GM15510 (cell line): ENCODE measurements around the gene CAPZB.

Source experiments
- POLR2A ChIP-seq: IDR thresholded peaks from 3 replicates; pipeline ENCODE4 v1.6.1; 2011; ENCODE audit warnings: borderline replicate concordance; ENCODE audit not compliant: insufficient read length; ENCODE audit errors: extremely low read depth

Gene CAPZB

DNA sequence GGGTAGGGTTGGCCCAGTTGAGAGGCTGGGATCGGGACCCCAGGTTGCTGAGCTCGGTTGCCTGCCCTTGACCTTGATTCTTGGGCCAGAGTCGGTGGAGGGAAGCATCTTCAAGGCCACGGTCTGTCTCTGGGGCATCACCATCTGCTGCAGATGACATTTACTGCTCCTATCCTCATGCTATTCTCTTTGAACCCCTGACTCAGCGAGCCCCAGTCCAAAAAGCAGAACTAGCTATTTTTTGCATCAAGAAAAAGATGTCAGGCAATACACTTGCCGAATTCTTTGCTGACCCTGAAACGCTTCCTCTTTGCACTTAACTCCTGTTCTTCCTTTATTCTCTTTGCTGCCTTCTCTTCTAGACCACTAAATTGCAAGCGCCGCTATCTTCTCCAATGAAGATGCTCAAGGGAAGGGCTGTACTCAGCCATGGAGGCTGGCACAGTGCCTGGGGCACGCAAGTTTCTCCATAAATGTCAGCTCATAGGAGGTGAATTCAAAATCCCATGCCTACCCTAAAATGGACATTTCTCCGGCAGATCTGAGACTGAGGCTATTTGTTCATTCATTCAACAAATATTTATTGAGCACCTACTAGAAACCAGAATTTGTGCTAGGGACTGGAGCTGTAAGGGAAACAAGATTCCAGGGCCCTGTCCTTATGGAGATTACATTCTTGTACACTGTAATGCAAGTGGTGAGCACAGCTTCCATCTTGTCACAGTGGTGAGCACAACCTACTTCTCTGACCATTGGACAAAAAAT lies 20.5 kb upstream of the CAPZB start:
- no peak for TF ChIP-seq POLR2A

DNA sequence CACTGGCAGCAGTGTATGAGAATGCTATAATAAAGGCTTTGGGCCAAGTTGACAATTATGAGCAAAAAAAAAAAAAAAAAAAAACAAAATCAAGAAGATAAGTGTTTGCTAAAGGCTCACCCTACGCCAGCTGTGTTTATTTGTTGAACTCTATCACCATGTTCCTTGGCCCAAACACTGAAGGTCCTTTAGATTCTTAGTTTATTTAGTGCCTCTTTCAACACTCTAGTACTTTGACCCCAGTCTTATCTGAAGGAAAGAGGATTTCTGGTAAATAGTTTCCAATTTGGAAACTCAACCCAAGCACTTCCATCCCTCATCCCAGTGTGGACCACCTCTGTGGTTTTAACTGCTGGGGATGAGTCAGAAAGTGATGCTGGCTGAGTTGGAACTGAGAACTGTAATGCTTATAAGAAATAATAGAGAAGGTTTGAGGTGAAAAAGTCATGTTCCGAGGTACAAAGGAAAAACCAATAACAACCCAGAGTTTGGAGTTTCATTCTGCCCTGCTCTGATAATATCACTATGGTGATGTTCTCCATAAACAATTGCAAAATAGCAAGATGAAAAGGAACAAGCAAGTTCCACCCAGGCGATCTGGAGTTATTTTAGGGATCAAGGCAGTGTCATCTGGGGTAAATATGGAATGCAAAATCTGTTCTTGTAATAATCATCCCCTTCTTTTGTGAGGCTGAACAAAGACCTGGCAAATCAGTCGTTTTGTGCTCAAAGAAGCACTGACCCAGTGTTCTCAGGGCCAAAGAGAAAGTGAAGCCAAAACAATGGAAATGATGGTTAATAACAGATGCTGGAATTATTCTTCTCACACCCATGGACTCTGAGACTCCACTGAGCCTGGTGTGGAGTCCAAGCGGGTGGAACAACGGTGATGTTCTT lies 19.7 kb upstream of the CAPZB start:
- TF ChIP-seq POLR2A = no peak

DNA sequence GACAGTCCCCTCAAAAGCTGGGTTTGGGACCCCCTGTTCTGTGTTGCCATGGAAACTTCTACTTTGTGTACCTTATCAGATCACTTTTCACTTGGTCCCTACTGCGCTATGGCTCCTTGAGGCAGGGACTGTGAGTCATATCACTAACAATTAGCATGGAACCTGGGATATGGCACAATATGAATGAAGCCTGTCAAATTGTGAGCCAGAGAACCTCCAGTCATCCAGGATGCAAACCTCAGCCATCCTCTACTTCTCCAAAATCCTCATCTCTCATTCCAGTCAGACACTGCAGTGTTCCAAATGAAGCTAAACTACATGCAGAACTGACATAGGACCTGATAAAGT lies 11.2 kb upstream of the CAPZB start:
- TF ChIP-seq POLR2A = no peak

DNA sequence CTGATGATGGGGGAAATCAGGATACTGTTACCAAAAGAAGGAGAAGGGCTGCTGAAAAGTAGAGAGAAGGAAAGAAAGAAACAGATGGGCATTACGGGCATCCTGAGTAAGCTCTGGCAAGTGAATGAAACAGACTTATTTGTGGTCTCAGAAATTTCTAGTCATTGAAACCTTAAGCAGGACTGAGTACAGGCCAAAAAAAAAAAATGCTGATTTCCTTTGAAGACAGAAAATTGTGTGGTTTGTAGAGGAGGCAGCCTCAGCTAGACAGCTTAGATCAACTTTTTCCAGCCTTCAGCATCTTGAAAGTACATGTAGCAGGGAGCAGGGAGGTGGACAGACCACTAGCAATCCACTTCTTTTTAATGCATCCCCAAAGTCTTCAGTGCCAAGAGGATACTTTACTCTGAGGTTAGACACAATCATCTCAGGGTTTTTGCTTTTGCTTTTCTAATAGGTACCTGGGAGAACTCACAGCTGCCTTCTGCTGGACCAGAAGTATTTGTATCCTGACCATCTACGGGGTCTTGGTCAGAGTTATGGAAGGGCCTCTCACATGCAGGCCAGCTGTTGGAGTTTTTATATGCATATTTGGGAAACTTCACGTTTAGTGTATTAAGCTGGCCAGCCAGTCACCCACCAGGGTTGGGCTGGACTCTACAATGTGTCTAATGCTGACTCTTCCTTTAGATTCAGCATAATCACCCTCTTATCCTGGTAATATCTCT lies 10.6 kb upstream of the CAPZB start:
- no peak for TF ChIP-seq POLR2A

DNA sequence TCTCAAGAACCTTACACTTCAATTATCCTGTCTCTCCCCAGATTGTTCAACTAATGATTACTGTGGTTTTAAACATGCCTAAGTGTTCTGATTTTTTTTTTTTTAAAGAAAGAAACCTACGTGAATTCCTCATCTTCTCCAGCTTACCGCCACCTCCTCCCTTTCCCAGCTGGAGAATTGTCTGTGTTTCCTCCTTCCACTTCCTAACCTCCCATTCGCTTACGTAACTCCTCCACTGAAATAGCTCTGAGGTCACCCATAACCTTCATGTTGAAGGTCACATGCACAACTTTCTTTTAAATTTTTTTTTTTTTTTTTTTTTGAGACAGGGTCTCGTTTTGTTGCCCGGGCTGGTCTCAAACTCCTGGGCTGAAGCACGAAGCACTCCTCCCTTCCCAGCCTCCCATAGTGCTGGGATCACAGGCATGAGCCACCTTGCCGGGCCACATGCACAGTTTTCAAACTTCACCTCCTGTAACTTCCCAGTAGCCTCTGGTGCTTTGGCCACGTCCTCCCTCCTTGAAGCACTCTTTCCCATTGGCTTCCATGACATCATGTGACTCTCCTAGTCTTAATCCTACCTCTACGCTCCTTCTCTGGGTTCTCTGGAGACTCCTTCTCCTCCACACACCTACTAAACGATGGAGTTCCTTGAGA lies 9.8 kb upstream of the CAPZB start:
- no peak for TF ChIP-seq POLR2A

DNA sequence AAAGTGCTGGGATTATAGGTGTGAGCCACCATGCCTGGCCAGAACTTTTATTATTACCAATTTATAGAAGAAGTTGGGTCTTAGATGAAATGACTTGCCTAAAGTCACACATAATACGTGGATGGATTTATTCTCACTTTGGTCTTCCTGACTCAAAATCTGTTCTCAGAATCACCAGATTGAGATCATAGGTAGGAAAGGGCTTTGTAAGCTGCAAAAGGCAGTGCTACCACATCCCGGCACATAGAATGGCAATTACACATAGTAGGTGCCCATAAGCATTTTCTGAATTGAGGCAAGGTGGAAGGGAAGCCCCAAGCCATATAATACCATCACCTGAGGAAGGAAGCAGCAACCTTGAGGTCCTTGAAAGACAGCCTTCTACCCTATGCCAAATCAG lies 8.2 kb upstream of the CAPZB start:
- TF ChIP-seq POLR2A = no peak

DNA sequence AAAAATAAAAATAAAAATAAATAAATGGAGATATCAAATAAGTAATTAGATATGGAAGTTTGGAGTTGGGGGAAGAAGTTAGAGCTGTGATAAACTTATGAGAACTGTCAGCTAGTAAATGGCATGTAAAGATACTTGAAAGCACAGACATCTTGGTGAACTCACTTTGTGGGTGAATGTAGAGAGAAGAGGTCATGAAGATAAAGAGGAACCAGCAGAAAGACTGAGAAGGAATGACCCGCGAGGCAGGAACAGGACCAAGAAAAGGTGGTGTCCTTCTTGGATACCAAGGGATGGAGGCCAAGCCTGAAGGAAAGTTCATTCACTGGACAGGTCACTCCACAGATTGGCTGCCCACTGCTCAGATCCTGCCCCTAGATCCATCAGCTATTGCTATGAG lies 4.7 kb upstream of the CAPZB start:
- no peak for TF ChIP-seq POLR2A

DNA sequence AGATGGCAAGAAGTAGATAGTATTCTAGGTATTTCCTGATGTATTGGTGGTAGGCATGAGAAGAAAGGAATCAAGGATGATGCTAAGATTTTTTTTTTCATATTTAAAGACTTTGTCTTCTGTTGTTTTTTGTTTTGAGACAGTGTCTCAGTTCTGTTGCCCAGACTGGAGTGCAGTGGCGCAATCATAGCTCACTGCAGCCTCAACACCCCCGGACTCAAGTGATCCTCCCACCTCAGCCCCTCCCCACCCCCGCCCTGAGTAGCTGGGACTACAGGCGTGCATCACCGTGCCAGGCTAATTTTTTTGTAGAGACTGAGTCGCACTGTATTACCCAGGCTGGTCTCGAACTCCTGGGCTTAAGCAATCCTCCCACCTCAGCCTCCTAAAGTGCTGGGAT lies 2.8 kb upstream of the CAPZB start:
- no peak for TF ChIP-seq POLR2A

DNA sequence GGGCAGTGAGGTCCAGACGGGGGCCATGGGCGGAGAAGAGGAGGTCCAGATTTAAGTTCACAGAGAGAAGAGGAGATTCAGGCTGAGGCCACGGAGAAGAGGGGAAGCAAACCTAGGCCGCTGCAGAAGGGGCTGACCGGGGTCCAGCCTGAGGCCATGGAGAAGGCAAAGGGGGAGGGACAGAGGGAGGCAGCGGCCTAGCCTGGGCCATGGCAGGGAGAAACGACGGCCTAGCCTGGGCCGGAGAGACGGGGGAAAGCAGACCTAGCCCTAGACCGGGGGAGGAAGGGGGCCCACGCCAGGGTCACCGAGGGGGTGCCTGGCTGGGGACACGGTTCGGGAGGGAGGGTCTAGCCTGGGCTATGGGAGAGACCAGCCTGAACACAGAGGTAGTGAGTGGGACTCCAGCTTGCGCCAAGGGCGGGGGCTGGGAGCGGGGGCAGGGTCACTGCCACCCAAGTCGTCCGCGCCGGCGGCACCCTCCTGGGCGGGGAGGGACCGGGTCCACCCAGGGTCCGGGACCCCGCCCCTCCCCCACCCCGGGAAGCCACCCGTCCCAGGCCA lies 459 bp downstream of the CAPZB start:
- TF ChIP-seq POLR2A = no peak

DNA sequence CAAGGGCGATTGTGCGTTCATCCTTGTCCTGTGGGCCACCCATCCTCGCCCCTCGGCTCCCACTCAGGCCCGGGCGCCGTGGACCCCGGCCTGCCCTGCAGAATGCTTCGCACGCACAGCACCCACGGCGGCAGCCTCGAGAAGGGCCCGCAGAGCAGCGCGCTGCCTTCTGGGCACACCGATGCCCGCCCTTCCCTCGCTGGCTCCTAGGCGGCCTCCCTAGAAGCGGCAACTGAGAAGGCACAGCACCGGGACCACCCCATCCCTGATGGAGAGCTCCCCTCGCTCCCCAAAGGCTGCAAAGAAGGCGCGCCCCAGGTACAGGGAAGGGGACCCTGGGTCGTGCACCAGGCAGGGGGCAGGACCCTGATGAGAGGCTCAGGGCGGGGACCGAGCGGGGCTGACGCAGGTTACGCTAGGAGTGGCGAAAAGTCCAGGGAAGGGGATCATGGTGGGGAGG lies 971 bp downstream of the CAPZB start:
- TF ChIP-seq POLR2A = no peak

DNA sequence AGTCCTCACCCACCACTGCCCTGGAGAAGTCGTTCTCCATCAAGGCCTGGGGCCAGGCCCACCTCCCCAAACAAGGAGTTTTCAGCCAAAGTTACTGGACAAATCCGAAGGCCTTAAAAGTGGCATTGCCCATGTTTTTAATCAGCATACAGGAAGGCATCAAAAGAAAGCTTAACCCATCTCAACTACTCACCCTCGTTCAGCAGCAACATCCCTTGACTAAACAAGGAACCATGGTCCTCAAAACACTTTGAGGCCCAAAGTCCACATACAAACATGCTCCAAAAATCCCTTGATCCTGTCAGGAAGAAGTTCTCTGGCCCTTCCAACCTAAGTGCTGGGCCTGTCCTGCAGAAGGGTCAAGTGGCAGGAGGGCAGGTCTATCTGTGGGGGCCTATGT lies 1.6 kb downstream of the CAPZB start:
- TF ChIP-seq POLR2A = no peak

DNA sequence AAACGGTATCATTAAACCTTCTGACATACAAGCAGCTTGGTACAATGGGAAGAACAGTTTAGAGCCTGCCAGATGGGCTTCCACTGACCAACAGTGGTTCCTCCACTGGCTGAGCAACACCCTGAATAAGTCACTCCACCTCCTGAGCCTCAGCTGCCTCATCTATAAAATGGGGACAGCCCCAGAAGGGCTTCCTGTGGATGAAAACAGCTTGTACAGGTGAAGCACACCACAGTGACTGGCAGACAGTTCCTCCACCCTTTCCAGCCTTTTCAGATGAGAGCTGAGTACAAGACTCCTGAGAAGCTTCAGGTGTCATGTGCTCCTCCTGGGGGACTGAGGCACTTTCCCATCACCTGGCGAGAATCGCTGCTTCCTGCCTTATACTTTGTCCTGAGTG lies 2.1 kb downstream of the CAPZB start:
- no peak for TF ChIP-seq POLR2A

DNA sequence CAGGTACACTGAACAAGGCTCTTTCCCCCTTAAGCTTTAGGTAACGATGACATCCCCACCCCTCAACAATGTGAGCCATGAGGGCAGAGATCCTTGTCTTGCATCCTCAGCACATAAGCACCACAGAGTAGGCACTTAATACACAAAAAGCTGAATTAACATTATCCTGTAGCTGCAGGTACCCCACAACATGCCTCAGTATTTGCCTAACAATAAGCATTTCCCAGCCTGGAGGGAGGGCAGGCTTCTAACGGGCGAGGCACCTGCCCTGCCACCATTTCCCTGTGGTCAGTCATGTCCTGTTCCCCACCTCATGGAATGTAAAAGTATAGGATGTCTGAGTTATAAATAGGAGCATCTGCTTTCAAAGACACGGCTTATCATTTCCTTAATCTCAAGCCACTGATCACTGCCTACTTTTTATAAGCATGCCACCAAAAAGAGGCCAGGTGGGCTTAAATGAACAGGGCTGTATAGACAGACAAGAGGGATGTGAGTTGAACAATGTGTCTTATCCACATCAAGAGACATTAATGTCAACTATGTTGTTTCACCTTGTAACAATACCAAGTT lies 3.4 kb downstream of the CAPZB start:
- TF ChIP-seq POLR2A = no peak

DNA sequence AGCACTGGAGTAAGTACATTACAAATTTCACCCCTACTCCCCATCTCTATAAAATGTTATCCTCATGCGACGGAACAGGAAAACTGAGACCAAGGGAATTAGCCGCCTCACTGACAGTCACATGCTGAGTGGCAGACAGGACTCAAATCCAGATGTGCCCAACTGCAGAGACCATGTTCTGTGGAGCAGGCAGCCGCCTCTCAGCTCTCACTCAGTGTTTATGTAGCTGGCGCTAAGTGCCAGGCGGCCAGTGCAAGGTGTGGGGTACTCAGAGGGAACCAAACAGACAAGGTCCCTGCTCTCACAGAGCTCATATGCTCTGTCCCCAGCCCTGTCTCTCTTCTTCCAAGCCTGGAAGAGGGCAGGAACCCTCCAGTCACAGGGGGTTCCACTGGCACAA lies 5.1 kb downstream of the CAPZB start:
- TF ChIP-seq POLR2A = no peak

DNA sequence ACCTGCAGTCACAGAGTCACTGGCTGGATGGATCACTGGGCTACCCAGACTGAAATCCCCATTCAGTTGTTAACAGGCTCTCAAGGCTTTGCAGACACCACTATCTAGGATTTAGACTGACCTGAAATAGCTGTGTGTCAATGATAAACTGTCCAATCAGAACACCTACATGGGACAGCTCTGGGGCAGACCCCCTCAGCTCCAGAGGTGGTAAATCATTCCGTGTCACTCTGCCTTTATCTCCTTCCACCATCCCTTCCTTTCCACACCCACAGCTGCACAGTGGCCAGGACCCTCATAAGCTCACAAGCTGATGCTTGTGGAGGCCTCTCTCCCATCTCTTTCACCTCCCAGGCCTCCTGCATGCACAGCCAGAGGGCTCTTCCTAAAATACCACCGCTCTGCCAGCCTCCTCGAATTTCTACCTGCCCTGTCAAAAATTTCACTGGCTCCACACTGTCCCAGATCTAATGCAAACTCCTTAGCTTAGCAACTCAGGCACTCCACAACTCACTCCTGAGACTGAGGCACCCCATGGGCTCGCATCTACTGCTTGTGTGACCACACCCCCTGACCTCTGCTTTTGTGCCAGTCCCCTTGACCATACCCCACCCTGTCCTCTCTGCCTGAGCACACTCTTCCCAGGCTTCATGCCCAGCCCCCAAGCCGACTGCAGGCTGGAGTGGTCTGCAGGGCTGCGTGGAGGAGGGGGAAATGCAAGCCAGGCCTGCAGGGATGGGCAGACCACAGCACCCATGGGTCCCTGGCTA lies 5.8 kb downstream of the CAPZB start:
- TF ChIP-seq POLR2A = no peak
